Superior temporal gyrus (tissue), 1 donor: ENCODE measurements around the gene PUS7L.
A peak's percentile ranks its signal among the peaks of the same experiment; 100 is the strongest.
"Not testable (repeated sequence)": the region's sequence is repeated elsewhere in the genome, so short reads cannot be mapped to it uniquely, and the experiment has no call there.

ENCODE experiments used
- DNase-seq: peaks from one replicate; pipeline ENCODE4 v3.0.0-alpha.2; 2016; ENCODE audit errors: extremely low spot score

The PUS7L gene, protein sequence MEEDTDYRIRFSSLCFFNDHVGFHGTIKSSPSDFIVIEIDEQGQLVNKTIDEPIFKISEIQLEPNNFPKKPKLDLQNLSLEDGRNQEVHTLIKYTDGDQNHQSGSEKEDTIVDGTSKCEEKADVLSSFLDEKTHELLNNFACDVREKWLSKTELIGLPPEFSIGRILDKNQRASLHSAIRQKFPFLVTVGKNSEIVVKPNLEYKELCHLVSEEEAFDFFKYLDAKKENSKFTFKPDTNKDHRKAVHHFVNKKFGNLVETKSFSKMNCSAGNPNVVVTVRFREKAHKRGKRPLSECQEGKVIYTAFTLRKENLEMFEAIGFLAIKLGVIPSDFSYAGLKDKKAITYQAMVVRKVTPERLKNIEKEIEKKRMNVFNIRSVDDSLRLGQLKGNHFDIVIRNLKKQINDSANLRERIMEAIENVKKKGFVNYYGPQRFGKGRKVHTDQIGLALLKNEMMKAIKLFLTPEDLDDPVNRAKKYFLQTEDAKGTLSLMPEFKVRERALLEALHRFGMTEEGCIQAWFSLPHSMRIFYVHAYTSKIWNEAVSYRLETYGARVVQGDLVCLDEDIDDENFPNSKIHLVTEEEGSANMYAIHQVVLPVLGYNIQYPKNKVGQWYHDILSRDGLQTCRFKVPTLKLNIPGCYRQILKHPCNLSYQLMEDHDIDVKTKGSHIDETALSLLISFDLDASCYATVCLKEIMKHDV

DNA sequence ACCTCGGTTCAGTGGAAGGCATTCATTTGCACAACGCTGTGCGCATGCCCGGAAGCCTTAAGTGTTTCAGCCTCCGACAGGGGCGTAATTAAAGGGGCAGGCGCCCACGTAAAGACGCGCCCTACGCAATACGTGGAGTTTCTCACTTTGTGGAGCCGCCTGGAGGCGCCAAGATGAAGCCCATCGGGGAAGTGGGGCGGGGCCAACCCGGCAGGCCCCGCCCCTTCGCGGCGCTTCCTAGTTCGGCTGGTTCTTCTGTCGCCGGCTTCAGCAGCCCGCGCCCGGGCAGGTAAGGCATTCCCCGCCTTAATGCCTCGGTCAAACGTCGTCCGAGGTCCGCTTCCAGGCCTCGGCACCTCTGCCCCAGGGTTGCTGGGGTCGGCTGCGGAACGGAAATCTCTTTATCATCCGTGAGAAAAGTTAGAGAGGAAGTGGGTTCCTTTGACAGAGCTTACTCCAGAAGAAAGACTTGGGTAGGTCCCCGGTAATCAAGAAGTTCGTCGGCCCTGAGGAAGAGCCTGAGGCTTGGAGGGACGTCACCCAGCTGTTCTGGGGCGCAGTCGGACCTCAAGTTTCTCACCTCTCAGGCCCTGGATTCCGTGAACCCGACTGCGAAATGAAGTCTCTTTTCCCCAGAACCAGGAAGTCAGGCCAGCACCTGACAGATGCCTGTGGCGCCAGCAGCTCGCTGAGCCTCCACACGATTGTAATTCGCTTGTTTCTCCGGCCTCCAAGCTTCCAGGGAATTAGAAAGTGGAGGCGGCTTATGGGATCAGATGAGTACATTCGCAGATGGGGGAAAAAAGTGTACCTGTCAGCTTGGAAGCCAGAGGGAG, at the start of gene PUS7L, which contains the start of gene IRAK4:
PUS7L (minus strand) TSS at position 63 of the 836 bp plus-strand sequence. CDS start 3,545 bp downstream, outside the sequence.
IRAK4 (plus strand) TSS at position 224 of the 836 bp plus-strand sequence. CDS start 9,161 bp downstream, outside the sequence.
- DNase-seq, result peak; percentile 97

DNA sequence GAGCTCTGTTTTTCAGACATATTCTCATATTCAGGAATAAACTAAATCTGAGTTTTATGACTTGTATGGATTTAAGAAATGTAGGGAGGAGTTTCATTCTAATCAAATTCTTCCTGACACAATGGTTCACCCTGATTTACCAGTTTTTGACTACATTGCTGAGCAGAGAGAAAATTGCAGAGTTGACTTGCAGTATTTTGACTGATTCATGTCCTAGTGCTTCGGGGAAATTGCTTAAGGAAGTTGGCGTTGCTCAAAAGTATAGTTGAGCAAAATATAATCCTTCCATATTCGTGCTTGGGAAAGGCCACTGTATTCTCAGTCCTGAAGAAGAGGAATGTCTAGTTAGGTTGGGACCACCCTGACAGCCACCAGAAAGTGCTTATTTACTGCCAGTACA, 48.8 kb upstream of the PUS7L start:
- peak; percentile 24 for DNase-seq

DNA sequence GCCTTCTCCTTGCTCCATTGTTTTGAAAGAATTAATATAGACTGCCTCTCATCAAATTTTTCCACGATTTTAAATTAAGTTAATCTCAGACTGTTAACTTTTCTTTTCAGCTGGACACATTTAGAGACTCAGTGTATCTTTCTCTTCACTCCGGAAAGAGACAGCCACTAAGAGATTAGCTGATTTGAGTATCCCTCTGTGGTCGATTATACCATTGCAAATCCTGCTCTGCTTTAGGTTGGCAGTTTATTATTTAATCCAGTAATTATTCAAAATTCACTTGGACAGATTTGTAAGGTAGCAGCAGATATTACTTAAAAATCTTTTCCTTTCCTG, 48.1 kb upstream of the PUS7L start:
- DNase-seq, result peak; percentile 77

DNA sequence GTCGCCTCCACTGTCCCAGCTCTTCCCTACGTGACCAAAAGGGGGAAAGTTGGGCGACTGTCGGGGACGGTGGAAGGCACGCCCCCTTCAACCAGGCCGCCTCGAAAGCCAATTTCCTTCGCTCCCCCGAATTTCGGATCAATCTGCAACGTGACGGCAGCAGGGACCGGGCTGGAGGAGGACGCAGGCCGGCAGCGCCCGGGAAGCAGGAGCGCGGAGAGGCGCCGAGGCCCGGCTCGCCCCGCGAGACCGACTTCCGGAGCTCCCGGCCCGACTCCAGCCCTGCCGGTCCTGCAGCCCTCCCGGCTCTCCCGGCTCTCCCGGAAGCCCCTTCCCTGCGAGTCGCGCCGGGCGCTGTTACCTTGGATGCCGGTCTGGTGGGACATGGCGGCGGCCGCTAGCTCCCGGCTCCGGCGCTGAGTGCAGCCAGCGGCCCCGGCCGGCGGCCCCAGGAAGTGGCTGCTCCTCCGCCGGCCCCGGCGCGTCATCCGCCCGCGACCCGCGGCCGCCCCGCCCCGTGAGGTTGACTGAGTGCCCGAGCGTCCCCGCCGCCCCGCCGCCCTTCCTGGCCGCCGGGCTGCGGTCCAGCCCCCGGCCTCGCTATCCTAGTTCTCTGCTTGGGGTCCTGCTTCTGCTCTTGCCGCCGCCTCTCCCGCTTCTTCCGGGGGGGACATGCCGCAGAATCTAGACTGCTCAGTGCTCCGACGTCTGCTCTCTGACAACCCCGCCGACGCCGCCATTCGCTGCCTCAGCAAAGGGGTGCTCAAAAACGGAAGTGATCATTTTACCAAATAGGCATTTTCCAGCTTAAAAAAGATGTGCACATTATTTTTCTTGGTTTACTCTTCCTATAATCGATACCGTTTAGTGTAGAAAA, 47.5 kb upstream of the PUS7L start, which contains the start of gene TWF1:
TWF1 (minus strand) TSS at position 458 of the 877 bp plus-strand sequence; CDS start at position 386, 72 bp downstream.
- DNase-seq, result peak; percentile 81

DNA sequence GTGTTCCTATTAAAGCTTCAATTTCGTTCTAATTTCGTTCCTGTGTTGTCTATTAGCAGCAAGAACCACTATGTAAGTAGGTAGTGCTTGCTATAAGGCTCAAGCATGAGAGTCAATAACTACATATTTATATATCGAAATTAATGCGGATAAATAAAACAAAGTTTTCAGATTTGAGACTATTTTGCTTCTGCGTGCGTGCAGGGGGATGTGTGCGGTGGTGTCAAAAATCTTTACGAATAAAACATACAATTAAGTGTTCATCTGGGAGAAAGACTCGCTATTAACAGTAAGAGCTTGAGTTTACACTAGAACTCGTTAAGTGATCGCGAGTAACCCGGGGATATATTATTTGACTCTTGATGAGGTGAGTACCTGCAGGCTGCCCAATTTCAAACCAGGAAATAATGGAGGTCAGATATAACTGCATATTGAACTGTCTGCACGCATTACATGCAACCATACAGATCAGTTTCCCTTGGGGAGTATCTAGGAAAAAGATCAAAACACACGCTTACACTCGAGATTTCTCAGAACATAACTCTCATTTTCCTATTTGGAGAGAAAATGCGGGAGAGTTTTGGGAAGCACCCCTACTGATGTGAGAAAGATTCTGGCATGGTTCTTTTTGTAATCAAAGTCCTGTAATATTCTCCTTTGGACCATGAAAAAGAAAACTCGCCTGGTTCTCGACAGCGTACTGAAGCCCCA, 46.7 kb upstream of the PUS7L start:
- no peak for DNase-seq

DNA sequence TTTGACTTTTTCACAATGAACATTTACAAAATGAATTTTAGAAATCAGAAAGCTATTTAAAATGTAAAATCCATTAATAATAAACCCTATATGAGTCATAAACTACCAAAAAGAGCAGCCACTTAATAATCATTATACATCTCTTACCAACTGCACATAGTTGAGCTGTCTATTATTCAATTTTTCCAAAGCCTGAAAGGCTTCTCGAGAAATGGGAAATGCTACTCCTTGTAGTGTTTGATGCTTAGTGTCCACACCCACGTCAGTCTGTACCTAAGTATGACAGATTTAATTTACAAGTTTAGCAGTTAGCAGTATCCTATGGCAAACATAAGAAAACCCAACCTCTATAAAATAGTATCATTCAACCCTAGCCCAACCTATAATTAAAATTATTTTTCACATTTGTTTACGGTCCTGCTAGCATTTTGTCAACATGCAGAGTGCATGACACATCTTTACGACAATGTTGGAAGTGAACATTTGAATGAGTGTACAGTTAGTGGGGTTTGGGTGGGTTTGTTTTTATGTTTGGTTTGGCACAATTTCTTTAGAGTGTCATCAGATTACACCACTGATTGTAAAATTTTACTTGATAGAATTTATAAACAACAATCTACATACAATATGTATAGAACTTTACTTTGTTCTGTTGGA, 39.1 kb upstream of the PUS7L start:
- no peak for DNase-seq

DNA sequence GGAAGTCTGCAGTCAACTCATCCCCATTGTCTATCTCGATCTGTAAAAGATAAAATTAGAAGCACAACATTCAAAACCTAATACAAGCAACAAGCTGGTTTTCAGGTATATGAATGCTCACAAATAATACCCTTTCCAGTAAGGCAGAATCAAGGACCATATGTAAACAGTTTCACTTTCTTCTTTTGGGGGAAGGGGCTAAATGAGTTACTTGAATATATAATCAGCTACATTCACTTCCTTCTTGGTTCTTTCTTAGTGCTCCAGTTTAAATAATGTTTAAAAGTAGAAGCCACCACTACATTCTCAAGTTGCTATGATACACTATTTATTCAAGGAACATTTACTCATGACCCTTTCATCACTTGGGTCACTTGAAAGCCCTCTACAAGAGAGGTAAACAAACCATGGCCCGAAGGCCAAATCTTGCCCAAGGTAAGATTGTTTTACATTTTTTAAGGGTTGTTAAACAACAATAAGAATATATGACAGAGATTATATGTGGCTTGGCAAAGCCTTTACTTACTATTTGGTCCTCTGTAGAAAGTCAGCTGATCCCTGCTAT, 37.2 kb upstream of the PUS7L start:
- DNase-seq, result no peak

DNA sequence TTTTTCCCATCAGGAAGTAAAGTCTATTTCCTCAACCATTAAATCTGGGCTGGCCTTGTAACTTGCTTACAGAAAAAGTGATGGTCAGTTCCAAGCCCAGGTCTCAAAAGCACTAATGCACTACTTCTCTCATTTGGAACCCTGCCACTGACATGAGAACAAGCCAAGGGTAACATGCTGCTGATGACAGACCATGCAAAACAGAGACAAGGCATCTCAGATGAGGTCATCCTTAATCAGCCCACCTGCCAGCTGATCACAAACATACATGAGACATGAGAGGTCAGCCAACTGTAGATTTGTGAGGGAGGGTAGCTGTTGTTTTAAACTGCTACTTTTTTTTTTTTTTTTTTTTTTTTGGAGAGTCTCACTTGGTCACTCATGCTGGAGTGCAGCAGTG, 31.4 kb upstream of the PUS7L start:
- no peak for DNase-seq

DNA sequence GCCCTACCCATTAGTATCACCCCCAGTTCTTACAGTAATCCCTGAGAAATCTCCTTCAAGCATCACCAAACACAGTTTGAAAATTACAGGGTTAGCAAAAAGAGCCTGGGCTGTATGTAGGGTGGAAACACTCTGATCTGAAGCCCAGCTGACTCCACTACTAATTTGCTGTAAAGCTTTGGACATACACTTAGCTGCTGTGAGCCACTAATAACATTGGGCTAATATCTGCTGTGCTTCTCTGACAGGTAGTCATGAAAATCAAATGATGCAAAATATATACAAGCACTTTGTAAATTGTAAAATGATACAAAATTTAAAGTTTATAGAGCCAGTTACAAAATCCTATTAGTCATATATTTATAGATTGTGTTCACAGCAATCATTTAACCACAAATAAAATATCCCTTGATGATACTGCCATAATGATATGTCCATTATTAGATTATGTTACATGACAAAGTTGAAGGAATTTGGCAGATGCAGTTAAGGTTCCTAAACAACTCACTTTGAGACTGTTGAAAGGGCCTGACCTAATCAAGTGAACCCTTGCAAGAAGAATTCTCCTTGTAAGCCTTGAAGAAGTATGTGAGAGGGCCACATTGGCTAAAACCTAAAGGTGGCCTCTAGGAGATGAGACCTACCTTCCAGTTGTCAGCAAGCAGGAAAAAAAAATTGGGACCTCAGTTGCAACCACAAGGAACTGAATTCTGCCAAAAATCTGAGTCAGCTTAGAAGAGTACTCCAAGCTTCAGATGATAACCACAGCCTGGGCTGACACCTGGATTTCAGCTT, 28.5 kb upstream of the PUS7L start:
- DNase-seq, result no peak

DNA sequence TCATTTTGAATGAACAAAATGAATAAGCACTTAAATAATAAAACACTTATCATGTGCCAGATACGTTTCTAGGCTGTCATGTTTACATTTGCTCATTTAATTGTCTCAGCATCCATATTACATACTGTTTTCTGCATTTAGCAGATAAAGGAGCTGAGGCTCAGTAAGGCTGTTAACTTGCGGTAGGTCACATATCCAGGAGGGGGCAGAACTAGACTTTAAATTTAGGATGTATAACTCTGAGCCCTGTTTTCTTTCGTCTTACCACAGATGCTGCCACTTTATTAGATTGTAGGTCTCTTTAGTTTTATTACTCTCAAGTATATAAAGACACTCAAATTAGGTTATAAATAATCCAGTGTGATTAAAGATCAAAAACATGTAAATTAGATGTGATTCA, 17.9 kb upstream of the PUS7L start:
- DNase-seq, result peak; percentile 52

DNA sequence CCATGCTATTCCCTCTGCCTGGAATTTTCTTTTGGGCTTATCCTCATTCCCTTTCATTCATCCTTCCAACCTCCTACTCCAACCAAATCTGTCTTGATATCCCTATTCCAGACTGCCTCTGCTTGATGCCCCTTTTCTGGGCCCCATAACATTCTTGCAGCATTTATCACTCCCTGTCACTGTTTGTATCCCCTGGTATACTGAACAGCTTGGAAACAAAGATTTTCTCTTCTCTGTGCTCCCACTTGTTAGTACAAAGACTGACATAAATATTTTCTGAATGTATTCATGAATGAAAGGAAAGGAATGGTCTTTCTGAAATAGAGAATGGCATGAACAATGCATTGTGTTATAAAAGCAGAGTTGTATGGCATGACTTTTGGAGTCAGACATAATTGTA, 7.7 kb upstream of the PUS7L start:
- DNase-seq, result no peak

DNA sequence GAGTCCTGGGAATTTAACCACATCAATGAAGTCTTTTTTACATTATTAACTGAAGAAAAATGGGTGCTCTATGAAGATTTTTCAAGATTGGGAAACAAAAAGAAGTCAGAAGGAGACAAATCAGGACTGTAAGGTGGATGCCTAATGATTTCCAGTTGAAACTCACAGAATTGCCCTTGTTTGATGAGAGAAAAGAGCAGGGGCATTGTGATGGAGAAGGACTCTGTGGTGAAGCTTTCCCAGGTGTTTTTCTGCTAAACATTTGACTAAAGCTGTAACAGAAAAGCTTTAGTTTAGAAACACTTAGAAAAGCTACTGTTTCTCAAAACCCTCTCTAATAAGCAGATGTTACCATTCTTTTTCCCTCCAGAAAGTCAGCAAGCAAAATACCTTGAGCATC, 5.9 kb upstream of the PUS7L start:
- no peak for DNase-seq

DNA sequence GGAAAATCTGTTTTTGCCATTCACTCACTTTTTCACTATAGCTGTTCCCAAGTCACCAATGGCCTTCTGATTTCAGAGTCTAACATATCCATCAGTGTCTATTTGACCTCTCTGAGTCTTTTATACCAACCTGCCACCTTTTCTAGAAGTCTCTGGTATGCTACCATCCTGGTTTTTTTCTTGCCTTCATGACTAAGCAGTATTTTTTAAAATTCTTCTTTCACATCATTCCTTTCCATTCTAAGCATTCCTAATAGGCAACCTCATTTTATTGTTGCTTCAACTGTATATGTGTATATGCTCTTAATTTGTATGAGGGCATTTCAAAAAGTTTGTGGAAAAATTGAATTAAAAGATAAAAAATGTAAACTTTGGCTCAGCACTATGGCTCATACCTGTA, 5.2 kb upstream of the PUS7L start:
- no peak for DNase-seq

DNA sequence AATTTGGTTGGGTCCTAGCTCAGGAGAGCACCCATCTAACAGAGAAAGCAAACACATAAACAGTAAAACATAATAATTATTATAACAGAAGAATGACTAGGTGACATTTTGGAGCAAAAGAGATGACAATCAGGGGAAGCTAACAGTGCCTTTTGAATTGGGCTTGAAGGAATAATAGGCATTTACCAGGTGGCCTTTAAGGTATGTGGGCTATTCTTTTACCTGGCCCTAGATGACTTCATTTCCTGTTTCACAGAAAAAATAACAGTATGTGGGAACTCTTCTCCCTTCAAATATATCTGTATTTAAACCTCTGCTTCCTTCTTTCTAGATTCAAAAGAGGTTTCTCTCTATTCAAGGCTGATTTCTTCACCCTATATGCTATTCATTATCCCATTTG, 4.0 kb upstream of the PUS7L start:
- DNase-seq, result no peak

DNA sequence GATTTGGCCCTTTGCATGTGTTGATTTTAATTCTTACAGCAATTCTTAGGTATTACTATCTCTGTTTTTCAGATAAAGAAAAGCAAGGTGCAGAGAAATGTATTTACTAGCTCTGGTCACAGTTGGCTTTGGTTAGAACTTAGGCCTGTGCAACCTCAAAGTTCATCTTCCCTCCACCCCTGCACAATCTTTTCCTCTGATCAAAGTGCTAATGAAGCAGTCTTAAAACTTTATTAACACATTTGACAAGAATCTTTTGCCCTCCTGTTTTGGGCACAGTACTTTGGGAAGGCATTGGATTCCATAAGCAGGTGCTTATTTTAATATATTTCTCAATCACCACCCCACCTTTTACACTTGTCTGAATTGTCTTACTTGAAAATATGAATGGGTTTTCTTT, 2.9 kb upstream of the PUS7L start:
- no peak for DNase-seq

DNA sequence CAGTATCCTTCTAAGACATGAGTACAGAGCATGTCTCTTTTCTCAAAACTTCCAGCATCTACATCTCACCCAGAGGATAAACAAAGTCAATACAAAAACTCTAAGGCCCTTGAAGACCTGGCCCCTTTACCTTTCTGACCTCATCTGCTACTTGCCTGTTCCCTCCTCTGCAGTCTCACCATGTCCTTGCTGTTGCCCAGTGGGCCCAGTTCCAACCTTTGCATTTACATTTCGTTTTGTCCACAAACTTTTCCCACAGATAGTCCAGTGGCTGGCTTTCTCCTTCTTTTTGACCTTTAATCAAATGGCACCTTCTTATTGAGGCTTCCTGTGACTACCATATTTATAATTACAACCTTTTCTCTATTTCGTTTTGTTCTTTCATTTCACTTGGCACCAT, 1.8 kb upstream of the PUS7L start:
- no peak for DNase-seq

DNA sequence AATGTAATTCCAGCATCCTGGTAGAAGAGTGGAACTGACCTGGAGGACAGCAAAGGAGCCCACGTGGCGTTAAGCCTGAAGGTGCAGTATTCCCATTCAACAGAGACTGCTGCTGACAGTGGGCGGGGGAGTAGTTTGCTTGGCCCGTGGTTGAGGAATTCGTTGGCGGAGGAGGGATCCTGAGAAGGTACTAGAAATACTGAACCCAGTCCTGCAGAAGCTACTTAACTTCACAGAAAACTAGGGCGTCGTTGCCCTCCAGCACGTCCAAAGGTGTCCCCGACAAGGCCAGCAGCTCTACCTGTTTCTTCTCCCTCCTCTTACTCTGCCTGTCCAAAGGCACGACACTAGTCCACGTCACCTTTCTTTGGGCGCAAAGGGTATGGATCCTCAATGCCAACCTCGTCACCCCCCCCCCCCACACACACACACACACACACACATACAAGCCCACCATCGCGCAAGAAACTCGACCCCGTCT, 303 bp downstream of the PUS7L start:
- DNase-seq, result peak; percentile 62

DNA sequence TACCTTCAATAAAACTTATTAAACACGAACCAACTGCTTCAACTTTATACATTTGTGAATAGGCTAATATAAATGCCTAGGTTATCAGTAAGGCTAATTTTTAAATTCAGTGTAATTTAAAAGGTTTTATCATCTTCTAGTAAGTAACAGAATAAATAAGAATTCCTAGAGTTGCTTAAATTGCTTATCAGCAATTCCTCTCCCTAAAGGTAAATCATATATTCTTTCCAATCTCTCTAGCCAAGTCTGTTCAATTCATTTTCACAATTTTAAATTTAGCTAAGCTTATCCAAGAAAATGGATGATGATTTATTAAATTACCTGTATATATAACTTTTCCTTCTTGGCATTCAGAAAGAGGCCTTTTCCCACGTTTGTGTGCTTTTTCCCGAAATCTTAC, 4.6 kb downstream of the PUS7L start:
- no peak for DNase-seq

DNA sequence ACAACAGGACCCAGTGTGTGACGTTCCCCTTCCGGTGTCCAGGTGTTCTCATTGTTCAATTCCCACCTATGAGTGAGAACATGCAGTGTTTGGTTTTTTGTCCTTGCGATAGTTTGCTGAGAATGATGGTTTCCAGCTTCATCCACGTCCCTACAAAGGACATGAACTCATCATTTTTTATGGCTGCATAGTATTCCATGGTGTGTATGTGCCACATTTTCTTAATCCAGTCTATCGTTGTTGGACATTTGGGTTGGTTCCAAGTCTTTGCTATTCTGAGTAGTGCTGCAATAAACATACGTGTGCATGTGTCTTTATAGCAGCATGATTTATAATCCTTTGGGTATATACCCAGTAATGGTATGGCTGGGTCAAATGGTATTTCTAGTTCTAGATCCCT, 7.2 kb downstream of the PUS7L start:
- not testable (repeated sequence) for DNase-seq
